DND-41 (cell line): ENCODE measurements around the gene STXBP6.

Source experiments
- ATAC-seq: fragments of 200-7000 bp; cut with Tn5 transposase; 3 replicates; pipeline ENCODE4 v1.9.1; 2021; ENCODE audit warnings: low read depth; ENCODE audit not compliant: insufficient read depth
- DNase-seq: peaks from one replicate; pipeline ENCODE4 v3.0.0-alpha.2; 2020
- H2AFZ ChIP-seq: 2 replicates; pipeline ENCODE4 v1.6.0; 2012; ENCODE audit warnings: low read depth, low read length
- H3K27ac ChIP-seq: 2 replicates; pipeline ENCODE4 v1.5.1; 2012; ENCODE audit warnings: low read length, inconsistent platforms
- H3K27me3 ChIP-seq: fragments of 200-600 bp; sonication (generic); 2 replicates; pipeline ENCODE4 v1.6.0; 2012; ENCODE audit warnings: low read length, mild to moderate bottlenecking, inconsistent platforms; ENCODE audit not compliant: insufficient read depth, poor library complexity
- H3K36me3 ChIP-seq: 2 replicates; pipeline ENCODE4 v1.5.1; 2012; ENCODE audit warnings: low read length, inconsistent platforms; ENCODE audit not compliant: insufficient read depth
- H3K4me1 ChIP-seq: 2 replicates; pipeline ENCODE4 v1.5.1; 2012; ENCODE audit warnings: mild to moderate bottlenecking, low read length; ENCODE audit not compliant: insufficient read depth
- H3K4me2 ChIP-seq: 2 replicates; pipeline ENCODE4 v1.6.0; 2012; ENCODE audit warnings: mild to moderate bottlenecking, moderate library complexity, low read length, inconsistent platforms; ENCODE audit not compliant: insufficient read depth
- H3K4me3 ChIP-seq, 2 experiments: fragments of 200-600 bp in 1 of 2; shearing (Covaris generic) in 1 of 2; 2 replicates each; pipeline ENCODE4 v1.5.1; 2012 to 2016; ENCODE audit warnings: inconsistent platforms in 2 of 2, low read length in 2 of 2, mild to moderate bottlenecking in 2 of 2, low read depth in 1 of 2, moderate library complexity in 1 of 2
- H3K79me2 ChIP-seq: 2 replicates; pipeline ENCODE4 v1.6.0; 2012; ENCODE audit warnings: low read length, inconsistent platforms; ENCODE audit not compliant: insufficient read depth
- H3K9ac ChIP-seq: 2 replicates; pipeline ENCODE4 v1.6.0; 2012; ENCODE audit warnings: low read depth, mild to moderate bottlenecking, inconsistent platforms, low read length, moderate library complexity
- H3K9me3 ChIP-seq: 2 replicates; pipeline ENCODE4 v1.5.1; 2012; ENCODE audit warnings: low read length, moderate library complexity, mild to moderate bottlenecking, inconsistent platforms; ENCODE audit not compliant: insufficient read depth, severe bottlenecking
- H4K20me1 ChIP-seq: 2 replicates; pipeline ENCODE4 v1.6.0; 2012; ENCODE audit warnings: low read length; ENCODE audit not compliant: insufficient read depth
- CTCF ChIP-seq: IDR thresholded peaks from 2 replicates; pipeline ENCODE4 v1.5.1; 2012; ENCODE audit warnings: borderline replicate concordance, low read length, moderate library complexity, mild to moderate bottlenecking; ENCODE audit not compliant: poor library complexity, severe bottlenecking; ENCODE audit errors: extremely low read depth
- EZH2 ChIP-seq: IDR thresholded peaks from 3 replicates; pipeline ENCODE4 v1.6.1; 2012; ENCODE audit warnings: borderline replicate concordance, low read depth, mild to moderate bottlenecking, moderate library complexity, low read length, inconsistent platforms; ENCODE audit not compliant: severe bottlenecking

STXBP6 gene

DNA sequence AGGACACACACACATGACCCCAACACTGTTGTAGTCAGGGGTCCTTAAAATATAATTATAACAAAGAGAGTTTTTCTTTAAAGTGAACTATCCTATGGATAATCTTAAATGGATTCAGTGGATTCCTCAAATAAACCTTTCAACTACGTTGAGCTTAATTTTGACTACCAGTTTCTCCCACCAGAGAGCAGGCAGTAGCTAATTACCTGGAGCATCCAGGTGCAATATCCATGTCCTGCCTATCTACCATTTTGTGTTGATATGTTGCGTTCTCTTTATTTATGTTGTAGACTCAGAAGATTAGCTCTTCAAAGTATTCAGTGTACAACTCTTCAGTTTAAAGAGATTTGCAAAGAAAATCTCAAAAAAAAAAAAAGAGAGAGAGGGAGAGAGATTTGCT is 288.8 kb downstream of the STXBP6 start:
- no peak overlapping the region for H3K9ac ChIP-seq
- H3K27ac ChIP-seq = no peak overlapping the region
- H3K4me2 ChIP-seq = no peak overlapping the region
- no peak for ATAC-seq
- no peak for TF ChIP-seq EZH2
- TF ChIP-seq CTCF = no peak
- no peaks in the 10 kb centered on the region for H3K79me2 ChIP-seq
- DNase-seq = no peak
- no peaks in the 10 kb centered on the region for H3K36me3 ChIP-seq
- no peaks in the 10 kb centered on the region for H4K20me1 ChIP-seq
- no peak overlapping the region for H2AFZ ChIP-seq
- no peak overlapping the region for H3K4me3 ChIP-seq
- H3K27me3 ChIP-seq = no peaks in the 10 kb centered on the region
- H3K9me3 ChIP-seq = no peaks in the 10 kb centered on the region
- H3K4me1 ChIP-seq = no peaks in the 10 kb centered on the region
